ENCODE measurements around the gene CRMP1. TPM values are rescaled to one million over a fixed set of nuclear protein-coding genes. Genes with fewer than 3 reads are reported as not detected.

Gene CRMP1
- total RNA-seq, 1 experiment from 2014 or later, result 0.07 TPM

DNA sequence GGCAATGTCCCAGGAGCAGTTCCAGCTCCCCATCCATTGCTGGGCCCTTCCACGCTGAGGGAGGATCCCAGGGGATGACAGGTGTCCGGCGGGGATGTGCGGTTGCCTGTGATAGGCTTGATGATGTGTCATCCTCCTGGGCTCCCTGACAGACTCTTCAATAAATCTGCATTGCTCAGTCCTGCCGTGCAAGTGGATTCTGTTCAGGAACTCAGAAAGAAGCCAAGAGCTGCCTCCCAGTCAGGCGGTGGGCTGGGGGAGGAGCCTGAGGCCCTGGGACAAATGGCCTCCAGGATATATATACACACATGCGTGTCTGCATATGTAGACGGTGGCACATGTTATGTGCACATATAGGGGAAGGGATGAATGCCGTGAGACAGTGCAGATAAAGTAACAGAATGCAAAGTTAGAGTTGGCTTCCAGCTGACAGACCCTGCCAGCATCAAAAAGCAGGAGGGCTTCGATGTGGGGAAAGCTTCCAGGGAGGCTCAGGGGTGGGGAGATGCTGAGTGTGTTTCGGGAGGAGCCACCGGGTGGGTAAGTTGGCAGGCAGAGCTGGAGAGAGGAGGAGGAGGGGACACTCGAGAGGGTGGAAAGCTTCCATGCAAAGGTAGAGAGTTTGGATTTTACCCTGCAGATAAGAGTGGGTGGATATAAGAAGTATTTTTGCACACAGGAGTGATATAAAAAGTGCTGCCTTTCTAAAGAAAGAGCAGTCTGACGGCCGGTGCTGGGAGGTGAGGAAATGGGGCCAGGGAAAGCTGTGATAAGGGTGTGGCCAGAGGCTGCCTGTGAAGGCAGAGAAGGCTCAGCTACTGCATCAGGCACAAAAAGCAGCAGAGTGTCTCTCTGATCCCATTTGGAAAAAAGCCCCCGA, 28.5 kb upstream of the CRMP1 start:
- no peak for DNase-seq (ENCODE audit: extremely low read depth, low read depth)

DNA sequence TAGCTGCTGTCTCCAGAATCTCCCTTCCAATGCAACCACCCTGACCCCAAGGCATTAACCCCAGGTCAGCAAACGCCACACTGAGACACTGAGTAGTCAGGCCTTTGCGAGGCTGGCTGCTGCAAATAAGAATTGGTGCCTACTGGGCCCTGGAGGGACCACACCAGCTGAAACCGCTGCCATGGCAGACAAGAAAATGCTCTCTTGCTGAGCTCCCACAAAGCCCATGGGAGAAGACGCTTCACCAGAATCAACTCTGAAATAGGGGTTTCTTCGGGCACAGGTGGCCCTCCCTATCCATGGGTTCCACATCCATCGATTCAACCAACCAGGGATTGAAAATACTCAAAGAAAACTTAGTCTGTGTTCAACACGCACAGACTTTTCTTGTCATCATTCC, 26.7 kb upstream of the CRMP1 start:
- no peak for DNase-seq (ENCODE audit: extremely low read depth, low read depth)

DNA sequence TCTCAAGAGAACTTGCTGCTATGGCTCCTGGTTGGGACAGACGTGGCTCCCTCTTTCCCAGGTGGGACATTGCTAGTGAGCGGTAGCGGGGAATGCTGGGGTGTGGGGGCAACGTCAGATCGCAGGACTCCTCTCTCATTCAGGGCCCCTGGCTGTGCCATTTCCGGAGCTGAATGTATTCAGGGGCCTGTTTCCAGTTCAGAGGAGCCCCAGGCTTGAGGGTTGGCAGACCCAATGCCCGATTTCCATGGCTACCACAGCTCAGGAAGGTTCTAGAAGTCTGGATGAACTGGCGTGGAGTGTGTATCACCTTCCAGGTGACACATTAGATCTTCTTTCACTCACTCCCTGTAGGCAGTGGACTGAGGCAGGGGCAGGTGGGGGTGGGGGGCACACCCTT, 26.2 kb upstream of the CRMP1 start:
- DNase-seq (ENCODE audit: extremely low read depth, low read depth), result no peak

DNA sequence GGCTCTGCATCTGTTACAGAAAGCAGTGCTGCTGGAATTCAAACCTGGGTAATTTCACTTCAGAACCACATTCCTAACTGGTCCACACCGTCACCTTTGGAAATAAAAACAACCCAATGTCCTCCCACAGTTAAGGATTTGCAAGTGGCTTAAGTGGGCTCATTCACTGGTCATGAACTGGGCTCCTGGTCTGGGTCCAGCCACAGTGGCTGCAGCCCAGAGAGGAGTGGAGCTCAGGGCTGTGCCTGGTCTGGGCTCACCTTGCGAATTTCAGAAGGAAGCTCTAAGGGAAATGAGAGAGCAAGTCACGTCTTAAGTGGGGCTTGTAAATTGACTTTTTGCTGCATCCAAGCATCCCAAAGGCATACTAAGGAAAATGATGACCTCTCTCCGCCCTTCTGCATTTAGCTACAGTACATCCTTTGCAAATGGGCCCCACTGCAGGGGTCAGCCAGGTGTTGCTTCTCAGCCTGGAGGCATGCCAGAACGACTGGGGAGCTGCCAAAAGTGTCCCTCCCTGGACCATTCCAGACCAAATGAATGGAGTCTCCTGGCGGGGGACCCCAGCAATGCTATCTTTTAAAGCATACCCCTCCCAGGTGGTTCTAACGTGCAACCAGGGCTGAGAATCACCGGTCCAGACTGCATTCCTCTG, 25.6 kb upstream of the CRMP1 start:
- no peak for DNase-seq (ENCODE audit: extremely low read depth, low read depth)

DNA sequence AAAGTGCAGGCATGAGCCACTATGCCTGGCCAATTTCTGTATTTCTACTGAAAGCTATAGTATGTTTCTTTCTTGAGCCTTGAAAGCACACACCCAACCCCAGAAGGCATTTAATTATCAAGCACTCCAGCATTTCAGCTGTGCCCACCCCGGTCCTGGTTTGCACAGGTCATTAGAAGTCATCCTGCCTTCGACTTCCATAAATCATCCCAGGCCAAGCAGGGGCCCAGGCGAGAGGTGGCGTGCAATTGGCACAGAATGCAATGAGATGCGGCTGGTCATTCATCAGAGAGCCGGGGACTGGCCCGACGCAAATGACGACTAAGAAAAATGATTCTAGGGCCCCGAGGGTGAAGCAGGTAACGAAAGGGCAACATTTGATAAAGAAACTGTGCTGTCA, 24.8 kb upstream of the CRMP1 start:
- no peak for DNase-seq (ENCODE audit: extremely low read depth, low read depth)

DNA sequence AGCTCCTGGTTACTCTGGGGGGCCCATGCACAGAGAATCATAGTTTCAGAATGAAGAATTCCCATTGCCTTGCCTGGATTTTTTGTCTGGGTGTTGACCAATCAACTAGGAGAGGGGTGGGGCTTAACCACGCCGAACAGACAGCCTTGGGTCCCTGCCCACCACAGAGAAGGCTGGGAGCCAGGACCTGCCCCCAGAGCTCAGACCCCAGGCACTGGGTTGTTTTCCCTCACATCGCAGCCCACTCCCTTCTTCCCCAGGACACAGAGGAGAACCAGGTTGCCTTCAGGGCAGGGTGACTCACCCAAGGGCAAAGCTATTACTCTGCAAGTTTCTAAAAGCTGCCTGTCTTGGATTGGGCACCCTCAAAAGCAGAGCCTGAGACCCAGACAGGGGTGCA, 23.3 kb upstream of the CRMP1 start:
- DNase-seq (ENCODE audit: extremely low read depth, low read depth), result no peak

DNA sequence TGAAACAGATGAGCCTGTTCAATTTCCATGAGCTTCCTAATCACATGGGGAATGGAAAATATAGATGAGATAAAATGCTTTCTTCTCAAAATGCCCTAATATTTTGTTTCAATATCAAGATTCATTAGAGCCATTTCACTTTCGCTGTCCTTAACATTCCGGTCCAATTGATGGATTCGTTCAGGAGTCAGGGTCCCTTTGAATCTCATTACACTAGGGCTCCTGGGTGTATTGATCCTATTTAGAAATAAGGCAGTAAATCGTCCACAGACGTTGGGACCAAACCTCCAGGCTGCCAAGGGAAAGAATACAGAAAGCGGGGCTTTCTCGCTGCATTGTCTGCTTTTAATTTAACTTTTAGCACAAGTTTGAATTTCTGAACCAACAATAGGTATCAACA, 20.6 kb upstream of the CRMP1 start:
- no peak for DNase-seq (ENCODE audit: extremely low read depth, low read depth)

DNA sequence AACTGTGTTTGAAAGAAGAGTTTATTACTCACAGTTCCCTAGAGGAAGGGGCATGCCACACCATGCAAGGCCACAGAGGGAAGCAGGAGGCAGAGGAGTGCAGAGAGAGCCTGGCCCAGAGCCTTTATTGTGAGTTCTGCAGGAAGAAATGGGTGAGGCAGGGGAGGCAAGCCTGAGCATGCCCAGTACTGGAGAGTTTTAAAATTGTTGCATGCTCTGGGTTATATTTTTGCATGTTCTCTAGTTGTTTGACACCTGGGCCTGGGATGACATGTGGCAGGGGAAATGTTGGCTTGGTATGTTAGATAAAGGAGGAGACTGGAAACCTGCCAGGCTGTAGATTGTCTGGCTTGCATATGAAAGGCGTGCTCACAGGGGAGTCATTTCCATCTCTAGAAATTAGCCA, 19.7 kb upstream of the CRMP1 start:
- DNase-seq (ENCODE audit: extremely low read depth, low read depth), result no peak

DNA sequence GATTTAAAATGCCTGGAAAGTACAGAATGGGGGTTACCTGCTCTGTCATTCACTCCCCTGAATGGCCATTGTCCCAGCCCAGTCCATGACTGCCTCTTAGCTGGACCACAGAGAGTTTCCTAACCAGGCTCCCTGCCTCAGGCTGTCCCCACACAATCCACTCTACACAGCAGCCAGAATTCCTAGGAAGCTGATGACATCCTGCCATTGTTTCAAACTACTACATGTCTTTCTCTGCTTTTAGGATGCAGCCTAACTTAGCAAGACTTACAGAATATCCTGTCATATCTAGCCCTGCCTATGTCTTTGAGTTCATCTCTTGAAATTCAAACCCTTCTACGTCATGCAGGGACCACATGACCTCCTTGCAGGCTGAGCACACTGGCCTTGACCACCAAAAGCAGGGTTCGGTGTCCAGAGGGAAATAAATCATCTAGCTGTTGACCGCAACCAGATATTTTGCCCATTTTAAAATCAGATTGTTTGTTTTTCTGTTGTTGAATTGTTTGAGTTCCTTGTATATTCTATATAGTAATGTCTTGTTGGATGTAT, 16.1 kb upstream of the CRMP1 start:
- no peak for DNase-seq (ENCODE audit: extremely low read depth, low read depth)

DNA sequence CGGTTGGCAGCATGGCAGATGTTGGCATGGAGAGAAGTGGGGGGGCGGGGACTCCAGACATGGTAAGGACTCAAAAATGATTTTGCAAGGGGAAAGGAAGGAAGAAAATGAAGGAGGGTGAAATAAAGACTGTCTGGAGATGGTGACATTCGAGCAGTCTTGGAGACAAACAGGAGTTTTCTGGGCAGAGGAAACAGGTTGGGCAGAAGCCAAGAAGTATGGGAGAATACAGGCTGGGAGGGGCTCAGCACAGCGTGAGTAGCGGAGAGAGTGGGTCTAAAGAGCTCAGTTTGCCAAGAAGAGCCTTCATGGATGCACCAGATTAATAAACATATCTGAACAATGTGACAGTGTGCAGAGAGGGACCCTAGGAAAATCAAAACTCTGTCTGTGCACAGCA, 13.3 kb upstream of the CRMP1 start:
- DNase-seq (ENCODE audit: extremely low read depth, low read depth), result no peak

DNA sequence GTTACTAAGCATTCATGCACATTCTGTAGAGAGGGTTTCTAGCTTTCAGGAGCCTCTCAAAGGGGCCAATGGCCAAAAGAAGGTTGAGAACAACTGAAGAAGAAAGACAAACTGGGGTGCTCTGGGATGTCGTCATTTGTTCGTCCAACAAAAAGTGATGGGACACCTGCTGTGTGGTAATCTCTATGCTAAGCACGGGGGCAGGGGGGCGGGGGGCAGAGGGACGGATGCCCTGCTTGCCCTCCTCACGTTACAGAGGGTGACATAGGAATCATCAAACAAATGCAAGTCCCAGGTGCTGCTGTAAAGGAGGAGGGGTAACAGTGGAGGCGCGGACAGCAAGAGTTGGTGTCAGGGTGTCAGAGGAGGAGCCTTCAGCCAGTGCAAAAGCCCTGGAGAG, 12.8 kb upstream of the CRMP1 start:
- DNase-seq (ENCODE audit: extremely low read depth, low read depth), result no peak

DNA sequence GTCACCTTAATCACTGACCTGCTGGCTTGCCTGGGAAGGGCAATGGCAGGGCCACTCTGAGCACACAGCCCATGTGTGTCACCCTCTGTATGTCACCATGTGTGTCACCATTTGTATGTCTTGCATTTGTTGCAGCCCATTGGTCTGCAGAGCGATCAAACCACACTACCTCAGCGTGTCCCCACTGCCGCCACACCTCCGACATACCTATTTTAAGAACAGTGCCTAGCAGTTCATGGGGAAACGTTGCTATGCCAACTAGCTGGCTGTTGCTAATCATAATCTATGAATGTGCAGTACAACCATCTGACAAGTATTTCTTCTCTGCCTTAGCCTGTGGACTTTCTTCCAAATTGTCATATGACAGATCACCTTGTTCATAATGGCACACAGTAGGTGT, 8.0 kb upstream of the CRMP1 start:
- no peak for DNase-seq (ENCODE audit: extremely low read depth, low read depth)

DNA sequence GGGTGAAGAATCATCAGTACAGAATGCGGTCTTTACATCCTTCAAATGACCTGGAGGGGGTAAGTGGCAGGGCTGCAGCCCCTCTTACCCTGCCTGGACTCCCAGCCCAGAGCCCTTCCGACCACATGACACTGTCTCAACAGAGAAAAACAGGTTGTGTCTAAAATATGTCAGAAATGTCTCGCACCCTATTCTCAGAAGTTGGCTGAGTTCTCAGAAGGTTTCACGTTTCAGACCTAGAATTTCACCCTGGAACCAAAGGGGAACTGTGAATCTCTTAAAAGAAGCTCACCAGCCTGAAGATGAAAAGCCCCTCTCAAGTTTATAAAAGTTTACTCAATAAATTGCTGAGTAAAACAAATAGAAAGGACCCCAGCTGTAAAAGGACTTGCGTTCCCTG, 7.0 kb upstream of the CRMP1 start:
- no peak for DNase-seq (ENCODE audit: extremely low read depth, low read depth)

DNA sequence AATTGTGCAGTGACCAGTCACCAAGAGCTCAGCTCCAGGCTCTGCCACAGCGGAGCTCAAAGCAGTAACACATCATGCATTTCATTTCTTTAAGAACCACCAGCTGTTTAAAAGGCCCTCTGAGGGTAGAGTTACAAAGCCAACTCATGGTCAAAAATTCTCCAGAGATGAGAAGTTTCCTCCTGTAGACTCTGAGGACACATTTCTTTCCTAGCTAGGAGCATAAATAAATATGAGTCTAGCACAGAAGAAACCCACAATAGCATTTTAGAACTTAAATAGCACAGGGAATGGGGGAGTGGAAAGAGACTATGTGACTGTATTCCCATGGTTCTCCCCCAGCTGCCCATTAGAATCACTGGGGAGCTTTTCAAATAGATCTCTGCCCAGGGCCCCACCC, 6.5 kb upstream of the CRMP1 start:
- DNase-seq (ENCODE audit: extremely low read depth, low read depth), result no peak

DNA sequence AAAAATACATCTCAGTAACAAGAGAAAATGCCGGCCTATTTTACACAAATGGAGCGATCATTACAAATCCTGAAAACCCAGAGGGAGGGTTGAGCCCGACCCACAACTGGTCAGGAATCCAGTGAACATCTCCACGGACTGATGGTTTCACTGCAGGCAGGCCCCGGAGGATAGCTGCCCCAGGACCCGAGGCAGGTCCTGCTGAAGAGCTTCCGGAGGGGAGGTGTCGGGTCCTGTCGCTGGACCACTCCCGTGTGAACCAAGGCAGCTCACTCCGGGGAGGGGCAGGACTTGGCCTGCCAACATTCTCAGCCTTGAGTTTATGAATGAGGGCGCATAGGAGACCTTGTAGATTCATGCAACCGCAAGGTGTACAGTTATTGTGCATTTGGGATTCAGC, 4.8 kb upstream of the CRMP1 start:
- no peak for DNase-seq (ENCODE audit: extremely low read depth, low read depth)

DNA sequence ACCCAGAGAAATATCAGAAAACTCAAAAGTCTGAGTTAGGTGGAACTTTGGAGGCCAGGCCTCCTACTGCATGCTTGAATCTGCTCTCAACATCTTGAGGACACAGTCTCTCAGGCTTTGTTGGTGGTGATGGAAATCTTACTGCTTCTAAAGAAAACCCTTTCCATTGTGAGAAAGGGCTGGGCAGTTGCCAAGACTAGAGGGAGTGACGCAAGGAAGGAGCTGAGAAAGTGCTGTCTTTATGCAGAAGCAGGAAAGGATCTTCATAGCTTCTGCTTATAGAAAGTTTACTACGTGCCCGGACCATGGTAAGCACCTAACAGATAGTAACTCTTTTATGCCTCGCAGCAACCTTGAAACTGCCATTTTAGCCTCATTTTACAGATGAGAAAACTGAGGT, 2.4 kb upstream of the CRMP1 start:
- no peak for DNase-seq (ENCODE audit: extremely low read depth, low read depth)

DNA sequence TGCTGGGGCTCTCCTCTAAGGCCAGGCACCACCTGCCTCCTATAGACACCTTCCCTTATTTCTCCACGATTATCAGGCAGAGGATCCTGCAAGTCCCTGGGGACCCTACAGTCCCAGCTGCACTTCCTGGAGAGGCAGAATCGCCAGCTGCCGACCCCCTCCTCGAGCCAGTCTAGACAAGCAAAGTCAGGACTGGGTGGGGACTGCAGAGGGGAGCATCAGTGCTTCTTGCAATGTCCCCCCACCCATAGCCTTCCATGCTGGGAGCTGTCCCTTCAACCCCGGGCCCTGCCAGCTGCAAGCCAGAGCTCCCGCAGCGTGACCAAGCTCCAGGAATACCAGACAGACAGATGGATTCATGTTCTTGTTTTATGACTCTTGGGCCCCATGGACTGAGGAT, 1.4 kb upstream of the CRMP1 start:
- DNase-seq (ENCODE audit: extremely low read depth, low read depth), result no peak

DNA sequence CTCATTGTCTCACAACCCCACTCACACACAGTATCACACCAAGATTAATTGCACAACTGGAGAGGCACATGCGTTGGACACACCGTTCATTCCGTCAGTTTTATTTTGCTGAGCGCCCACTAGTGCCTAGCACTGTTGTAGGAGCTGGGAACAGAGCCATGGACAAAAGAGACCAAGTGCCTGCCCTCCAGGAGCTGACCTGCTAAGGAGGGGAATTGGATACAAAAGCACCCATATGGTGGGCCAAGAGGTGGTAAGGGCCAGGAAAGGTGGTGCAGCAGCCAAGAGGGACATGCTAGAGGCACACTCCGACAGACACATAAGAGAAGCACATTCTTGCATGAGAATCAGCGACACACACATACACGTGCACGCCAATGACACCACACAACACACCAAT, 705 bp upstream of the CRMP1 start:
- no peak for DNase-seq (ENCODE audit: extremely low read depth, low read depth)

DNA sequence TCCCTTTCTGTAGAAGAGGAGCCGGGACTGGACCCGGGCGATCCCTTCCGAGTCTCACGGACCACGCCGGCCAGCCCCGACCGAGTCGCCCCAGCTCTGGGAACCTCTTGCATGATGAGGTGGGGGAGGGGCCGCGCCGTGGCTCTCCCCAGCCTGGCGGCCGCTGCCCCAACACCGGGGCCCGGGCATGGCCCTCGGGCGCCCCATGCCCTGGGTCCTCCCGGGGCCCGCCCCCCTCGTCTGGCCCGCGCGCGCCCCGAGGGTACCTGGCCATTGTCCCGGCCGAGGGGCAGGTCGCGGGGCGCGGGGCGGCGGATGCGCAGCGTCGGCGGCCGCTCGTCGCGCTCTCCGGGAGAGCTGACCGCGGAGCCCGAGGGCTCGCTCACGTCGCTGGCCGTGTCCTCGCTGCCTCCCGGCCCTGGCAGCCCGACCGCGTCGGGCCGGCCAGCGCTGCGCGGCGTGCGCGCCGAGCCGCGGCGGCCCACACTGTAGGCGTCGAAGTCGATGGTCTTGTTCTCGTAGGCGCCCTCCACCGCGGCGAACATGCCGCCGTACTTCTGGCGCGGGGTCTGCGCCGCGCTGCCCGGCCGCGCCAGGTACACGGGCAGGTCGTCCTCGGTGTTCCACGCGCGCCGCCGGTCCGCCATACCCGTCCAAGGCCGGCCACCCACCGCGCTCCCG, 423 bp downstream of the CRMP1 start:
- no peak for DNase-seq (ENCODE audit: extremely low read depth, low read depth)

DNA sequence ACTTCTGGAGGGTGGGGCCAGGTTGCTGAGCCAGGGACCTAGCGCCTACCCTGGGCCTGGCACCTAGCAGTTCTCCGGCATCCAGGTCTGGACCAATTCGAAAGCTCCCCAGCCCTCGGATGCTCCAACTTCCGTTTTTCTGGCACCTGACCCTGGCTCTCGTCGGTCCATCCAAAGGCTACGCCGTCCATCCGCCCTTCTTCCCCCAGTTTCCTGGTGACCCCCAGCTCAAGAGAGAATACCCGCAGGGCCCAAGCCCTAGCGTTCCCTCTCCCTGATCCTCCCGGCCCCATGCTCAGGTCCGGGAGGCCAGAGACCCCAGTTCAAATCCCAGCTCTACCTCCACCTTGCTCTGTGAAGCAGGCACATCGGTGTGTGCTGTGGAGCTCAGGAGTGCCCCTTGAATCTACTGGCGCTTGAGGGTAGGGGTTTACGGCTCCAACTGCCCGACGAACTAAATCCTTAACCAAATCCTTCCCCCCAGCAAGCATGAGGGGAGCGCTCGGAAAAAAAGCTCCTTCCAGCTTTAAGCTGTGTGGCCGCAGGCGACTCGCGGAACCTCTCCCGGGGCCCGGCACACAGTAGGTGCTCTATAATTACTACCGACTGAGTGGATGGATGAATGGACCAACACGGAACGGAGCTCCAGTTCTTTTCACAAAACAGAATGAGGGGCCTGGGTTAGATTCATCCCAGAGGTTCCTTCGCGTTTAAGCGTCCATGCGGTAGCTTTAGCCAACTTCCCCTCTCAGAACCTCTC, 1.1 kb downstream of the CRMP1 start:
- no peak for DNase-seq (ENCODE audit: extremely low read depth, low read depth)
